GM18511 (cell line): Measurements from ENCODE around the gene MRPS10.

Experiments
- ATAC-seq: cut with Tn5 transposase; IDR thresholded peaks from one replicate; pipeline ENCODE4 v1.9.1; 2021; ENCODE audit warnings: mild to moderate bottlenecking, moderate library complexity; ENCODE audit not compliant: unreplicated experiment

Gene MRPS10

GRCh38 chr6:42217519-42218367, at the start of gene MRPS10:
Gene MRPS10 (minus strand): TSS chr6:42217861. CDS start chr6:42217849, 12 bp downstream.
- peak; percentile 97 for ATAC-seq

GRCh38 chr6:42266538-42266937, 48.9 kb upstream of the MRPS10 start:
- ATAC-seq: no peak

- ATAC-seq: no peak
Observed at GRCh38 chr6:42264852-42265390, 47.3 kb upstream of the MRPS10 start.

GRCh38 chr6:42264162-42264851, 46.6 kb upstream of the MRPS10 start:
- no peak for ATAC-seq

- ATAC-seq: no peak
Observed at GRCh38 chr6:42263165-42263728, 45.6 kb upstream of the MRPS10 start.

- no peak for ATAC-seq
Observed at GRCh38 chr6:42260972-42261371, 43.3 kb upstream of the MRPS10 start.

- no peak for ATAC-seq
Observed at GRCh38 chr6:42260396-42260888, 42.8 kb upstream of the MRPS10 start.

GRCh38 chr6:42259841-42260395, 42.3 kb upstream of the MRPS10 start:
- ATAC-seq: no peak

GRCh38 chr6:42259286-42259685, 41.6 kb upstream of the MRPS10 start:
- ATAC-seq: no peak

- no peak for ATAC-seq
Observed at GRCh38 chr6:42257614-42258013, 40.0 kb upstream of the MRPS10 start.

GRCh38 chr6:42257063-42257462, 39.4 kb upstream of the MRPS10 start:
- no peak for ATAC-seq

- ATAC-seq: no peak
Observed at GRCh38 chr6:42255050-42255449, 37.4 kb upstream of the MRPS10 start.

GRCh38 chr6:42254505-42254904, 36.8 kb upstream of the MRPS10 start:
- no peak for ATAC-seq

- ATAC-seq: no peak
Observed at GRCh38 chr6:42251911-42252637, 34.4 kb upstream of the MRPS10 start.

- ATAC-seq: no peak
Observed at GRCh38 chr6:42251500-42251899, 33.8 kb upstream of the MRPS10 start.

GRCh38 chr6:42250274-42250931, 32.7 kb upstream of the MRPS10 start:
- no peak for ATAC-seq

GRCh38 chr6:42249279-42249678, 31.6 kb upstream of the MRPS10 start:
- no peak for ATAC-seq

- no peak for ATAC-seq
Observed at GRCh38 chr6:42243046-42243445, 25.4 kb upstream of the MRPS10 start.

GRCh38 chr6:42241915-42242314, 24.3 kb upstream of the MRPS10 start:
- no peak for ATAC-seq
